Measurements from ENCODE around the gene SLC4A4.

The SLC4A4 gene

DNA sequence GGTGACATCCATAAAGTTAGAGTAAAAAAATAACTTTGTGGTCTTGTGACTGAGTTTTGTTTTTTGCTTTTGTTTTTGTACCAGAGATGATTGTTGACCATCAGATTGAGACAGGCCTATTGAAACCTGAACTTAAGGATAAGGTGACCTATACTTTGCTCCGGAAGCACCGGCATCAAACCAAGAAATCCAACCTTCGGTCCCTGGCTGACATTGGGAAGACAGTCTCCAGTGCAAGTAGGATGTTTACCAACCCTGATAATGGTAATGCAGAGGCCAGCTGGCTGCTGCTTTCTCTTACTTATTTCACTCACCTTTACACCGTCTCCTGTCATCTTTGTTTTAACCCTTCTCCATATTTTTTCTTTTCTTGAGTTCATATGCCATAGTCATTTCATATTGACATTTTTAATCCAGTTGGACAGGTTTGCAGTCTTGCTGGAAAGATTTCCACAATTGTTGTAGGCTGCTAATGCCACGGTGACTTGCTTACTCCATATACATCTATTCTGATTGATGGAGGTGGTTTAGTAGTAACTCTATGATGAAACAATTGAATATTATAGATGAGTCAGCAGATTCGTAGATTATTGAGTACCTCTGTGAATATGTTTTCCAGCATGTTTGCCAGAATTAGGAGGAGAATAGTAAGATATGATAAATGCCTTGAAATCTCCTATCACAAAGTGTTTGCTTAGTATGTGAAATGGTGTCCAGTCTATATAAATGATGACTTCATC, 18.3 kb downstream of the SLC4A4 start:
- Histone ChIP-seq H3K9ac (ENCODE audit: low read depth, low read length) (no peak overlapping the region), H3K27me3 (ENCODE audit: insufficient read depth, low read length) (no peaks in the 10 kb centered on the region), H3K27ac (ENCODE audit: low read depth, low read length) (no peak overlapping the region), H3K4me3 (ENCODE audit: low read length) (no peak overlapping the region), H3K9me3 (ENCODE audit: insufficient read depth, low read depth, low read length) (no peaks in the 10 kb centered on the region), H3K4me1 (ENCODE audit: insufficient read depth, low read length) (no peaks in the 10 kb centered on the region), H3K36me3 (ENCODE audit: insufficient read depth, low read length) (no peaks in the 10 kb centered on the region)
- WGBS = 92% methylated on average over 5 of the region's 6 CpGs

DNA sequence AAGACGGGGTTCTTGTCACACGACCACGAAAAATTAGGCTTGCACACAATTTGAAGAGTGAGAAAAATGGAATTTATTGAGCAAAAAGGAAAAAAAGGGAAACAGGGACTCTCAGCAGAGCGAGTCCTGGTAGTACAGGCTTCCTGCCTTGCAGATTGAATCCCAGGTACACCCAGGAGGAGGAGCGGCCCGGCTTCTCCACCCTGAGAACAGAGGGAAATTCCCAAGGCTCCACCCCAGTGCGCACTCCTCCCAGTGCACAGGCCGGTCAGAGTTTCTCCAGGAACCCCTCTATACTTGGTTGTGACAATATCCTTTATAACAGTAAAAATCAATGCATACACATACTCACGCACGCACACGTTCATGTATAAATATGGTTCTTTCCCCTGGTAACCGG, 22.0 kb downstream of the SLC4A4 start:
- H3K27me3 ChIP-seq (ENCODE audit: insufficient read depth, low read length) = no peaks in the 10 kb centered on the region
- 0 out of 2 replicates have a peak, but pooled peaks cover 3% of the 10 kb centered on the region for H3K4me1 ChIP-seq (ENCODE audit: insufficient read depth, low read length)
- 95% methylated on average over 12 of the region's 12 CpGs for WGBS
- no peak overlapping the region for H3K4me3 ChIP-seq (ENCODE audit: low read length)
- no peaks in the 10 kb centered on the region for H3K36me3 ChIP-seq (ENCODE audit: insufficient read depth, low read length)
- no peak overlapping the region for H3K9ac ChIP-seq (ENCODE audit: low read depth, low read length)
- H3K27ac ChIP-seq (ENCODE audit: low read depth, low read length) = no peak overlapping the region
- H3K9me3 ChIP-seq (ENCODE audit: insufficient read depth, low read depth, low read length) = no peaks in the 10 kb centered on the region

DNA sequence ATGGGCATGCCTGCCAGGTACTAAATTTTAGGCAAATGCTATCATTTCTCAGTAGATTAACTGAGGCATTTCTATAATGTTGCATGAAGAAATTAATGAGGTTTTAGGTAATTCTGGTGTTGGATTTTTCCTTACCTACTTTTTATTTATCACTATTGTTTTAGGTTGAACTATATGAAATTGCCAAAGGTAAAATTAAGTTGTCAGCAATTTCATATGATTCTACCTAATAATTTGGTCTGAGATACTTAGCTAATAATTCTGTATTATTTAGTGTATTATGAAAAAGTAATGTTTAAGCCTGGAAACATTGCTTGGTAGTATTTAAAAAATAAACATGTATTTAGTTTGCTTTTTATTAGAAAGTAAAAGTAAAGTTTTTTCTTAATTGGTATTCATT, 22.7 kb downstream of the SLC4A4 start:
- H3K4me1 ChIP-seq (ENCODE audit: insufficient read depth, low read length) = 0 out of 2 replicates have a peak, but pooled peaks cover 3% of the 10 kb centered on the region
- H3K36me3 ChIP-seq (ENCODE audit: insufficient read depth, low read length) = no peaks in the 10 kb centered on the region
- H3K9me3 ChIP-seq (ENCODE audit: insufficient read depth, low read depth, low read length) = no peaks in the 10 kb centered on the region
- no peaks in the 10 kb centered on the region for H3K27me3 ChIP-seq (ENCODE audit: insufficient read depth, low read length)
- H3K9ac ChIP-seq (ENCODE audit: low read depth, low read length) = no peak overlapping the region
- H3K4me3 ChIP-seq (ENCODE audit: low read length) = no peak overlapping the region
- no peak overlapping the region for H3K27ac ChIP-seq (ENCODE audit: low read depth, low read length)

DNA sequence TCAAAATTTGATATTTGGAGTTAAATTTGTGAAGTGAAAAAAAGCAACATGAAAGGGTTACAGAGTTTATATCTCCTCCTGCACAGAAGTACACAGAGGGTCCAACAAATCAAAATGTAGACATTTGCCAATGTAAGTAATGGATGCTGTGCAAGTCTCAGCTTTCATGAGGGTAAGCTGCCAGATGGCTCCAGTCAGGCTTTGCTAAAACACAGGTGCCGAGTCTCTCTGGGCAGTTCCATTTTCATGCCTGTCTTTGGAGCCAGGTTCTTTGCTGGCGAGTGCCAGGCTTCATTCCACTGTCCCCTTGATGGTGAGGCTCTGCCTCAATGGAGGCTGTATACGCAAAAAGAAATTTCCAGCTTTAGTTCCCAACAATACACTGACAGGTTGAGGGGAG, 27.9 kb downstream of the SLC4A4 start:
- H3K4me1 ChIP-seq (ENCODE audit: insufficient read depth, low read length) = 0 out of 2 replicates have a peak, but pooled peaks cover 3% of the 10 kb centered on the region
- 96% methylated on average over 3 of the region's 3 CpGs for WGBS
- H3K27ac ChIP-seq (ENCODE audit: low read depth, low read length) = no peak overlapping the region
- H3K36me3 ChIP-seq (ENCODE audit: insufficient read depth, low read length) = no peaks in the 10 kb centered on the region
- no peak overlapping the region for H3K4me3 ChIP-seq (ENCODE audit: low read length)
- no peaks in the 10 kb centered on the region for H3K27me3 ChIP-seq (ENCODE audit: insufficient read depth, low read length)
- H3K9me3 ChIP-seq (ENCODE audit: insufficient read depth, low read depth, low read length) = no peaks in the 10 kb centered on the region
- no peak overlapping the region for H3K9ac ChIP-seq (ENCODE audit: low read depth, low read length)

DNA sequence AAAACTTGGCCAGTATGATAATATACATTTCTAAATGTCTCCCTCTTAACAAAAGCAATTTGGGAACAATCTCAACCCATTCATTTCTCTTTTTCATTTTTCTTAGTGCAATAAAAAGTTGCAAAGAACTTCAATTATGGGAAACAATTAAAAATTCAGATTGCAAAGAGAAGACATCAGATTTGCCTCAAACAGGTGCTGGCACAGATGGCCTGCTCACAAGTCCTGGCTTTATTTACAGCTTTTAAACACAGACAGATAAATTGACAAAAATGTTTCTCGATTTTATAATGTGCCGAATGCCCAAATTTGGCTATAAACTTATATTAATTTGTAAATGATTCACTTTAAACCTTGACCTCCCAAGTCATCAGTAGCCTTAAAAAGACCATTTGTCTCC, 28.7 kb downstream of the SLC4A4 start:
- Histone ChIP-seq H3K27me3 (ENCODE audit: insufficient read depth, low read length) (no peaks in the 10 kb centered on the region), H3K9me3 (ENCODE audit: insufficient read depth, low read depth, low read length) (no peaks in the 10 kb centered on the region), H3K4me1 (ENCODE audit: insufficient read depth, low read length) (0 out of 2 replicates have a peak, but pooled peaks cover 3% of the 10 kb centered on the region), H3K36me3 (ENCODE audit: insufficient read depth, low read length) (no peaks in the 10 kb centered on the region), H3K4me3 (ENCODE audit: low read length) (no peak overlapping the region), H3K27ac (ENCODE audit: low read depth, low read length) (no peak overlapping the region), H3K9ac (ENCODE audit: low read depth, low read length) (no peak overlapping the region)
- 100% methylated on average over 1 of the region's 2 CpGs for WGBS

DNA sequence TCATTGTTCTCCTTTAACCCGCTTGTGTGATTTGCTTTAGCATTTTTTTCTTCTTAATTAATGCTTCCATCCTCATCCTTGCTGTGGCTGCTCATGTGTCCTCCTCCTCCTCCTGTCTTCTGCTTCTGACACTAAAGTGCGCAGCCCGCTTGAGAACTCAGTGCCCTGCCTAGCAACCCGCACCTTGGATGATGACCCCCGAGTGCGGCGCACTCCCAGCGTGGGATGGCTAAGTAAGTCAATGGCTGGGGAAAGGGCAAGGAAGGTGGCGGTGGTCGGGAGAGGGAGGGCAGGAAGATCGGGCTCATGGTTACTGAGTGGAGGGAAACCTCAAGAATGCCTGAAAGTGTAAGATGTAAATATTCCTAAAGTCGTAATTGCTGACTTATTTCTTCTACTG, 30.1 kb downstream of the SLC4A4 start:
- no peak overlapping the region for H3K9ac ChIP-seq (ENCODE audit: low read depth, low read length)
- 97% methylated on average over 12 of the region's 12 CpGs for WGBS
- 0 out of 2 replicates have a peak, but pooled peaks cover 3% of the 10 kb centered on the region for H3K4me1 ChIP-seq (ENCODE audit: insufficient read depth, low read length)
- H3K36me3 ChIP-seq (ENCODE audit: insufficient read depth, low read length) = no peaks in the 10 kb centered on the region
- no peak overlapping the region for H3K27ac ChIP-seq (ENCODE audit: low read depth, low read length)
- H3K27me3 ChIP-seq (ENCODE audit: insufficient read depth, low read length) = no peaks in the 10 kb centered on the region
- H3K4me3 ChIP-seq (ENCODE audit: low read length) = no peak overlapping the region
- H3K9me3 ChIP-seq (ENCODE audit: insufficient read depth, low read depth, low read length) = no peaks in the 10 kb centered on the region

DNA sequence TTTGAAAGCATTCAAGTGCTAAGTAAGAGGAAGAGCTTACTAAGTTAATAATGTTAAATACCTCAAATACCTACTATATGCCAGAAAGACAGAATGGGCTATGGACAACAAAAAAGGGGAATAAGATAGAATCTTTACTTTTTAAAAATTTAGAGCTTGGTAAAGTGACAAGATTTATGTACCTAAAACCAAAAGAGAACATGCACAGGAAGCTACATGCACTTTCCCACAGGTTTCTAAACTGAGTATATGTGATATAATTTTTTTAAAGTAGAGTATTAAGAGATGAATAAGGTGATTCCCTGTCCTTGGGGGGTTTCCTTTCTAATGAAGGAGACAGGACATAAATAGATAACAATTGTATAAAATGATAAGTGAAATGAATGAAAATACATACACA, 30.7 kb downstream of the SLC4A4 start:
- Histone ChIP-seq H3K27me3 (ENCODE audit: insufficient read depth, low read length) (no peaks in the 10 kb centered on the region), H3K9ac (ENCODE audit: low read depth, low read length) (no peak overlapping the region), H3K4me3 (ENCODE audit: low read length) (no peak overlapping the region), H3K36me3 (ENCODE audit: insufficient read depth, low read length) (no peaks in the 10 kb centered on the region), H3K9me3 (ENCODE audit: insufficient read depth, low read depth, low read length) (no peaks in the 10 kb centered on the region), H3K27ac (ENCODE audit: low read depth, low read length) (no peak overlapping the region), H3K4me1 (ENCODE audit: insufficient read depth, low read length) (0 out of 2 replicates have a peak, but pooled peaks cover under 1% of the 10 kb centered on the region)

DNA sequence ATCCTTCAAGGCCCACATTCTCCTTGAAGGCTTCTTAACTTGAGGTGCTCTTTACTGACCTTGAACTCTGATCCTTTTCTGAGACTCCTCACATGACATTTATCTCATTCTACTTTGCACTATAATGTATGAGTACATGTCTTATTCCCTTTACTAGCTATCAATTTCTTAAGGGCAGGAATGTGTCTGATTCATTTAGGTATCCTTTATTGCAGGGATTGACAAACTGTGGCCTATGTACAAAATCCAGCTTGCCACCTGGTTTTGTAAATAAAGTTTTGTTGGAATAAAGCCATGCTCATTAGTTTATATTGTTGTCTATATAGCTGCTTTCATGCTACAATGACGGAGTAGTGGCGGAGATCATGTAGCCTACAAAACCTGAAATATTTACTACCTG, 36.7 kb downstream of the SLC4A4 start:
- no peaks in the 10 kb centered on the region for H3K4me1 ChIP-seq (ENCODE audit: insufficient read depth, low read length)
- no peak overlapping the region for H3K4me3 ChIP-seq (ENCODE audit: low read length)
- no peak overlapping the region for H3K27ac ChIP-seq (ENCODE audit: low read depth, low read length)
- no peaks in the 10 kb centered on the region for H3K27me3 ChIP-seq (ENCODE audit: insufficient read depth, low read length)
- H3K9me3 ChIP-seq (ENCODE audit: insufficient read depth, low read depth, low read length) = no peaks in the 10 kb centered on the region
- H3K36me3 ChIP-seq (ENCODE audit: insufficient read depth, low read length) = no peaks in the 10 kb centered on the region
- 94% methylated on average over 2 of the region's 2 CpGs for WGBS
- no peak overlapping the region for H3K9ac ChIP-seq (ENCODE audit: low read depth, low read length)

DNA sequence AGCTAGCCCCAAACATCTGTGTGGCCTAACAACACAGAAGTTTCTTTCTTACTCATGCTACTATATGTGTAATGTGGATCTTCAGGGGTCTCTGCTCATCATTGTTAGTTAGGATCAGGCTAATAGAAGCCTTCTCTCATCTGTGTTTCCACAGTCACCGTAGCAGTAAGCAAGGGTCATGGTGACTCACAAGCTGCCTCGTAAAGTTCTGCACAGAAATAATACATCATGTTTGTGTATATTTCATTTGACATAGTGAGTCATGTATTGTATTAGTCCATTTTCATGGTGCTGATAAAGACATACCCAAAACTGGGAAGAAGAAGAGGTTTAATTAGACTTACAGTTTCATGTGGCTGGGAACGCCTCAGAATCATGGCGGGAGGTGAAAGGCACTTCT, 38.7 kb downstream of the SLC4A4 start:
- WGBS = 97% methylated on average over 4 of the region's 4 CpGs

DNA sequence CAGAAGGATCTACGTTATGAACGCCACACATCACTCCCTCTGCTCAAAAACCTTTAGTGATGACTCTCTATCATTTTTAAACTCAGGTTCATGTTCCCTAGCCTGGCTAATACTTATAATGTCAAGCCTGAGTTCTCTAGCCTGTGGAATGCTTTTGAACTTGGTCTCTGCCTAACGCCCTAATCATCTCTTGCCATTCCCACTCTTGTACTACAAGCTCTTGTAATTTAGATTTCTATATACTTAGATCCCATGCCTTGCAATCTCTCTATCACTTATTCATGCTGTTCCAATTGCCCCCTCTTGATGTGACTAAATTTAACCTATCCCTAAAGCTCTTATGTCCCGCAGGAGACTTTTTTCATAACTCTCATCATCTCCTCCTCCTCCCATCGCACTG, 40.3 kb downstream of the SLC4A4 start:
- WGBS = 95% methylated on average over 5 of the region's 5 CpGs
- Histone ChIP-seq H3K36me3 (ENCODE audit: insufficient read depth, low read length) (no peaks in the 10 kb centered on the region), H3K27ac (ENCODE audit: low read depth, low read length) (no peak overlapping the region), H3K4me1 (ENCODE audit: insufficient read depth, low read length) (no peaks in the 10 kb centered on the region), H3K9ac (ENCODE audit: low read depth, low read length) (no peak overlapping the region), H3K9me3 (ENCODE audit: insufficient read depth, low read depth, low read length) (no peaks in the 10 kb centered on the region), H3K27me3 (ENCODE audit: insufficient read depth, low read length) (no peaks in the 10 kb centered on the region), H3K4me3 (ENCODE audit: low read length) (no peak overlapping the region)

More for the DNA sequence above, 38.7 kb downstream of the SLC4A4 start:
- no peaks in the 10 kb centered on the region for H3K9me3 ChIP-seq (ENCODE audit: insufficient read depth, low read depth, low read length)
- H3K4me3 ChIP-seq (ENCODE audit: low read length) = no peak overlapping the region
- no peak overlapping the region for H3K9ac ChIP-seq (ENCODE audit: low read depth, low read length)
- no peaks in the 10 kb centered on the region for H3K27me3 ChIP-seq (ENCODE audit: insufficient read depth, low read length)
- no peaks in the 10 kb centered on the region for H3K36me3 ChIP-seq (ENCODE audit: insufficient read depth, low read length)
- no peak overlapping the region for H3K27ac ChIP-seq (ENCODE audit: low read depth, low read length)
- no peaks in the 10 kb centered on the region for H3K4me1 ChIP-seq (ENCODE audit: insufficient read depth, low read length)

DNA sequence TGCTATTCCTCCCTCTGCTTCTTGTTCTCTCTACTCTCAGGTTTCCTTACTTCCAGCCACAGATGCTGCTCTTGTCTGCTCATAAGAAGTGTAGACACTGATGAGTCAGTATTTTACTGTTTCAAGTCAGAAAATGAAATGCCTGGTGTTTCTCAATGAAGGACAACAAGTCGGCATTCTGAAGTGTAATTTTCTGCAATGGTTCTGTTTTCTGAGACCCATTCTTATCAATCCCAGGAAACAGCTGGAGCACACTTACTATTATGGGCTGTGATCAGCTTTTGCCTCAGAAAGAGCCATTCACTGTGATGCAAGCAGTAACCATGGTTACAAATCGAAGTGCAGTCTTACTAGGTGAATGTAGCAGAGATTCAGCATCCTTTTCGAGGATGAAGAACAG, 42.0 kb downstream of the SLC4A4 start:
- no peaks in the 10 kb centered on the region for H3K36me3 ChIP-seq (ENCODE audit: insufficient read depth, low read length)
- no peaks in the 10 kb centered on the region for H3K27me3 ChIP-seq (ENCODE audit: insufficient read depth, low read length)
- H3K9me3 ChIP-seq (ENCODE audit: insufficient read depth, low read depth, low read length) = no peaks in the 10 kb centered on the region
- no peak overlapping the region for H3K27ac ChIP-seq (ENCODE audit: low read depth, low read length)
- H3K4me3 ChIP-seq (ENCODE audit: low read length) = no peak overlapping the region
- no peak overlapping the region for H3K9ac ChIP-seq (ENCODE audit: low read depth, low read length)
- H3K4me1 ChIP-seq (ENCODE audit: insufficient read depth, low read length) = no peaks in the 10 kb centered on the region
- 93% methylated on average over 3 of the region's 3 CpGs for WGBS

All from HUES64 (cell line).